H4 (cell line): ENCODE data around the gene ANKRD55. TPM values are rescaled to one million over a fixed set of nuclear protein-coding genes. Genes with fewer than 3 reads are reported as not detected.
"Not testable (repeated sequence)": the region's sequence is repeated elsewhere in the genome, so short reads cannot be mapped to it uniquely, and the experiment has no call there.

ENCODE experiments used
- DNase-seq: peaks from one replicate; pipeline ENCODE4 v3.0.0-alpha.2; 2015; ENCODE audit warnings: low spot score
- total RNA-seq: library from RNA; depleted of rRNA; stranded (reverse); fragments of >200 nt; shearing (Covaris generic); gene quantifications from 2 replicates; pipeline ENCODE4 v1.2.3, GENCODE V29; 2014

The ANKRD55 gene
- total RNA-seq, 1 experiment from 2014 or later, result 1.2 TPM

DNA sequence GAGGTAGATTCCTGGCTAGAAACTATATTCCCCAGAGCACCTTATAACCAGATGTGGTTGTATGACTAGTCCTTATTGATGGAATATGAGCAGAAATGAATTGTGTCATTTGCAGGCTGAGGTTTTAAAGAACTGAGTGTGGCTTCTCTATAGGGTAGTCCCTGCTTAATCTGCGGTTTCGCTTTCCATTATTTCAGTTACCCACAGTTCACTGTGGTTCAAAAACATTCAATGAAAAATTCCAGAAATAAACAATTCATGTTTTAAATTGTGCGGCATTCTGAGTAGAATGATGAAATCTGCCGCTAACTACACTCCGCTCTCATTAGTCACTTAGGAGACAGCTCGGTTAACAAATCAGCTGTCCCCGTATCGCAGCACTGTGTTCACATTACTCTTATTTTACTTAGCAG is 65.1 kb downstream of the ANKRD55 start:
- DNase-seq, result peak; percentile 94

- peak; percentile 82 for DNase-seq
These were observed 65.6 kb downstream of the ANKRD55 start for GRCh38 chr5:56167519-56167918.

GRCh38 chr5:56166671-56167385 is 66.3 kb downstream of the ANKRD55 start:
- DNase-seq, result no peak

DNA sequence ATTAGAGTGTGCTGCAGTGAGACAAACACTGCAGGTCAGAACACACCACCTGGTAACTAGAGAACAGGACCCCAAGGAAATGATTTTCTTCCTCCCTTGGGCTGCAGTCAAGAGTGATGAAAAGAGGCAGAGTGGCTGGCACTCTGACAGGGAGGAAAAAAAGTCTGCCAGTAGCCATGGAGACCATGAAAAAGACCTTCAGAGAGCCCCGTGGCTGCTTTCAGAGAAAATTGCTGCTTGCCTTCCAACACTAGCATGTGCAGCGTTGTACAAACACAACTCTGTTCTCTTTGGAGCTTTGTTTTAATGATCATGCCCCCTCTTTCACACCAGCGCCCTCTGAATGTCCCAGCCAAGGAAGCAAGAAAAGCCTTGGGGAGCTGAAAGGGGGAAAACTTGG is 68.8 kb downstream of the ANKRD55 start:
- no peak for DNase-seq

- no peak for DNase-seq
These were observed 71.2 kb downstream of the ANKRD55 start for GRCh38 chr5:56161927-56162326.

DNA sequence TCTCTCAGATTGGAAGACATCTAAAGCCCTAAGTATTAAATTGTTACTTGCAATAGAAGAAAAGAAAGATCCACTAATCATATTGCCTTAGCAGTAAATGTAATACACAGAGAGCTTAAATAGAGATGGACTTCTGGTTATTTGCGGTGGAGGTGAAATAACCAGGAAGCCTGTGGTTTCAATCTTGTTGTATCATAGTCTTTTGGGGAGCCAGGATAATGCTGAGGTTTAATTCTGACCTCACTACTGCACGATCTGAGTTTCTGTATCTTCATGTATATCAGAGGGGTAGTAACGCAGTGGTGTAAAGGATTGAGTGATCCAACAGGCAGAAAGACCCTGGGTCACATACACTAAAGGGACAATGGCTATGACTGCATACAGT is 71.7 kb downstream of the ANKRD55 start:
- DNase-seq, result no peak

GRCh38 chr5:56160723-56161438 is 72.2 kb downstream of the ANKRD55 start:
- no peak for DNase-seq

GRCh38 chr5:56159521-56159947 is 73.6 kb downstream of the ANKRD55 start:
- no peak for DNase-seq

DNA sequence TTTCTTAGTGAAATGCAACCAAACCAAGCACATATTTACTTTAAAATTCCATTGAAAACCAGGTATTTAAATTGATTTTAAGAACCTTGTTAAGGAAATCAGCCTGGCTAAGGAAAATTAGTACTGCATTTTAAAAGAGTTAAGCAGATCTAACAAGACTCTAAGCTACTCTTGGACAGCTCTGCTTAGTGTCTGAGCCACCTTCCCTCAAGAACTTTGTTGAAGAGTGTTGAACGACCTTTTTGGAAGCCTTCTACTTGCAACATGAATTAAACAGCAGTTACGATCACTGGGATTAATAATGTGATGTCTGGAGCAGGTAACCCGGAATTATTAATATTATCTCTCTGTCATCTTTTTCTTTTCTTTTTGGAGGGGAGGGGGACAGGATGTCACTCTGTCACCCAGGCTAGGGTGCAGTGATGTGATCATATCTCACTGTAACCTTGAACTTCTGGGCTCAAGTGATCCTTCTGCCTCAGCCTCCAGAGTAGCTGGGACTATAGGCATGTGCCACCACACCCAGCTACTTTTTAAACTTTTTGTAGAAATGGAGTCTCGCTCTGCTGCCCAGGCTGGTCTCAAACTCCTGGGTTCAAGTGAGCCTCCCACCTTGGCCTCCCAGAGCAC is 74.7 kb downstream of the ANKRD55 start:
- no peak for DNase-seq

DNA sequence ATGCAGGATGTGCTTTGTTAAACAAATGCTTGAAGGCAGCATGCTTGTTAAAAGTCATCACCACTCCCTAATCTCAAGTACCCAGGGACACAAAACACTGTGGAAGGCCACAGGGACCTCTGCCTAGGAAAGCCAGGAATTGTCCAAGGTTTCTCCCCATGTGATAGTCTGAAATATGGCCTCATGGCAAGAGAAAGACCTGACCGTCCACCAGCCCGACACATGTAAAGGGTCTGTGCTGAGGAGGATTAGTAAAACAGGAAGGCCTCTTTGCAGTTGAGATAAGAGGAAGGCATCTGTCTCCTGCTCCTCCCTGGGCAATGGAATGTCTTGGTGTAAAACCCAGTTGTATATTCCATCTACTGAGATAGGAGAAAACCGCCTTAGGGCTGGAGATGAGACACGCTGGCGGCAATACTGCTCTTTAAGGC is 75.9 kb downstream of the ANKRD55 start:
- DNase-seq, result not testable (repeated sequence)

DNA sequence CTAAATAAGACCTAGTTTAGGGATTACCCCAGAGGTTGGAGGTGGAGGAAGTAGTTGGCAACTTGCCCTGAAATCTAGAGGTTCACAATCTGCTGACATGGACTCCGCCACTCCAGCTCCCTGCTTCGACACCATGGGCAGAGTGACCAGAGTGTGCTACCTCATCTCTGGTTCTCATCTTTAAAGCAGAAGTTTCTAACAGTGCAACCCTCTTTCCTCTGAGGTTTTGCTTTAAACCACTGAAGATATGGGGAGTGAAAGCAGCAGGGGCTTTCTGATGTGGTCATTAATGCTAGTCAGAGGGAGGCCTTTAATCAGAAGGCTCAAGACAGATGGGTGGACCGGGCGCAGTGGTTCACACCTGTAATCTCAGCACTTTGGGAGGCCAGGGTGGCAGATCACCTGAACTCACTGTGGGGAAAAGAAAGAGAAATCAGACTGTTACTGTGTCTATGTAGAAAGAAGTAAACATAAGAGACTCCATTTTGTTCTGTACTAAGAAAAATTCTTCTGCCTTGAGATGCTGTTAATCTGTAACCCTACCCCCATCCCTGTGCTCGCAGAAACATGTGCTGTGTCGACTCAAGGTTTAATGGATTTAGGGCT is 76.4 kb downstream of the ANKRD55 start:
- not testable (repeated sequence) for DNase-seq

GRCh38 chr5:56155992-56156584 is 77.0 kb downstream of the ANKRD55 start:
- no peak for DNase-seq

DNA sequence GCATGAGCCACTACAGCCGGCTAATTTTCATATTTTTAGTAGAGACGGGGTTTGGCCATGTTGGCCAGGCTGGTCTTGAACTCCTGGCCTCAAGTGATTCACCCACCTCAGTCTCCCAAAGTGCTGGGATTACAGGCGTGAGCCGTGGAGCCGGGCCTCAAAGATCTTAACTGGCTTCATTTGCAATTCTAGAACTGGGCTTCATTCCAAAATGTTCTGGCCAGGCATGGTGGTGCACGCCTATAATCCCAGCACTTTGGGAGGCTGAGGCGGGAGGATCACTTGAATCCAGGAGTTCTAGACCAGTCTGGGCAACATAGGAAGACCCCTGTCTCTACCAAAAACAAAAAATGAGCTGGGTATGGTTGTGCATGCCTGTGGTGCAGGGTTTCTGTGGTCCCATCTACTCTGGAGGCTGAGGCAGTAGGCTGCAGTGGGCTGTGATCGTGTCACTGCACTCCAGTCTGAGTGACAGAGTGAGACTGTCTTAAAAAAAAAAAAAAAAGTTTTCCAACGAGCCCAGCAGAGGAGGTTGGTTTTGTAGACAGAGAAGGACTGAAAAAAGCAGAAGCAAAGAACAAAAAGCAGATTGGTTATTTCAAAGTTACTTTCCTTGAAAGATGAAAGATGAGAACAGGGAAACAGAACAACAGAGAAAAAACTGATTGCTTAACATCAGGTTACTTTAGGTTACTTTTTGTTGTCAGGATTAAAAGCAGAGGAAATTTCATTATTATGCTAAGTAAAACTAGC is 78.2 kb downstream of the ANKRD55 start:
- DNase-seq, result no peak

DNA sequence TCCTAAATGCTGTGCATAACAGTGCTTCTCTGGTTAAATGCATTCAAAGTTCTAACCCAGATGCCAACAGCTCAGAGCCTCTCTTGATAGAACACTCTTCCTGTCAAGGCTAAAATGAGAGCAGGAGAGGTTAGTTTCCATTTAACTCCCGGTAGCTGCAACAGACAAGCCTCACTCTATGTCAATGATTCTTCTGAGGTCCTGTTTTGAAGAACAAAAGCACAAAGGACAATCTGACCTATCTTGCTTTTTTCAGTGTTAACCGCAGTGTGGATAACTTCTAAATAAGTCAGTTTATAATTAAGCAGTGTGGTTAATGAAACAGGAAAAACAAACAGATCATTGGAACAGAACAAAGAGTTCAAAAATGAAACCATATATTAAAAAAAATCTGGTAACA is 80.7 kb downstream of the ANKRD55 start:
- DNase-seq, result no peak

- DNase-seq, result not testable (repeated sequence)
These were observed 82.4 kb downstream of the ANKRD55 start for GRCh38 chr5:56150756-56151155.

DNA sequence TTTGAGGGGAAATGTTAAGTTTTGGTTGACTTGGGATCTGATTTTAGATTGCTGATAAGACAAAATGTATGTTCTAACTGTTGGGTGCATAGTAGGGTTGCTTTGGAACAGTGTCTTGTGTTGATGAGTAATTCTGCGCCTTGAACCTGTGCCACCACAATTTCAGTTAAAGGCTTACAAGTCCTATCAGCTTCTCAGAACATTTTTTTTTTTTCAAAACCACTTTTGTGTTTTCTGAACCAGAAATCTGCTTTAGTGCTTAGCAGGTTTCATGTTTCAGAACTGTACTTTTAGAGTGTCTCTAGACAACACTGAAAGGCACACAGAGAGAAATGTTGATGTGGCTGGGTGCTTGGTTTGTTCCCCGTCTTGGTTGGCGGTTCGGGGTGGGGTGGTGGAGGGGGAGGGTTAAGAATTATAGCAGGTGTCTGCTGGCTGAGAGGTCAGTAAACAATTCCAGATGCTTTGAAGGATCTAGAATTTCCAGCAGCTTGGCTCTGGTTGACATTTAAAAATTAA is 84.6 kb downstream of the ANKRD55 start:
- DNase-seq, result no peak

GRCh38 chr5:56147659-56148230 is 85.4 kb downstream of the ANKRD55 start:
- DNase-seq, result no peak

- DNase-seq, result no peak
These were observed 86.0 kb downstream of the ANKRD55 start for GRCh38 chr5:56147106-56147505.

DNA sequence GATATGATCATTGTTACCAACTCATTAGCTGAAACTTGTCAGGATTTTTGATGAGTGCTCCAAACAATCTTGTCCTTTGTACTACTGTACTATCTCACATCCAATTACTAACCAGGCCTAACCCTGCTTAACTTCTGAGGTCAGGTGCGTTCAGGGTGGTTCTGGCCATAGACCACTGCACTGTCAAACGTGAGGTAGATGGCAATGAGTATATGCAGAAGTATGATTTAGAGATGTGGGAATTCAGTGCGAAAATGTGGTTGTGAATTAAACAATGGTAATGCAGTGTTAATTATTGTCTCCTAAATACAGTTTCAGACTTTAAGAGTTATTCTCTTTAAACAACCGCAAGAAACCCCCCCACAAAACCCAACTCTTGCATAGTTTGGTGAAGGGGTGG is 86.5 kb downstream of the ANKRD55 start:
- DNase-seq, result no peak

- DNase-seq, result no peak
These were observed 87.6 kb downstream of the ANKRD55 start for GRCh38 chr5:56145511-56145910.

DNA sequence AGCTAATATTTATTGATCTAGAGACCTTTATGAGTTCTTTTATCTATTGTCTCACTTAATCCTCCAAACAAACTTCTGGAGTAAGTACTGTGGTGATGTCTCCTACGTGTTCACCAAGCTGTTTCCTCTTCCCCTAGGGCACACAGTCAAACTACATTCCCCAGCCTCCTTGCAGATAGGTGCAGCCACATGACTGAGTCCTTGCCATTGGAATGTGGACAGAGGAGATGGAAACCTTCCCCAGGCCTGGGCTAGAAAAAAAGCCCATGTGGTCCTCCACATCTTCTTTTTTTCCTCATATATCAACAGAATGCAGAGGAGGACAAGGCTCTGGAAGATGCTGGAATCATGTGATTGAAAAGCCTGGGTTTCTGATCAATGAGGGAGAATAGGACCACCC is 88.0 kb downstream of the ANKRD55 start:
- no peak for DNase-seq
